ENCODE results near the gene MAGOH. TPM values are rescaled to one million over a fixed set of nuclear protein-coding genes. Genes with fewer than 3 reads are reported as not detected.
"Not testable (repeated sequence)": the region's sequence is repeated elsewhere in the genome, so short reads cannot be mapped to it uniquely, and the experiment has no call there.

The MAGOH gene
- total and polyA plus RNA-seq, 9 of the 15 experiments (the other 6 are each of a cell fraction or from before 2014, with no cell fraction given): 102 to 342 (median 135) TPM

DNA sequence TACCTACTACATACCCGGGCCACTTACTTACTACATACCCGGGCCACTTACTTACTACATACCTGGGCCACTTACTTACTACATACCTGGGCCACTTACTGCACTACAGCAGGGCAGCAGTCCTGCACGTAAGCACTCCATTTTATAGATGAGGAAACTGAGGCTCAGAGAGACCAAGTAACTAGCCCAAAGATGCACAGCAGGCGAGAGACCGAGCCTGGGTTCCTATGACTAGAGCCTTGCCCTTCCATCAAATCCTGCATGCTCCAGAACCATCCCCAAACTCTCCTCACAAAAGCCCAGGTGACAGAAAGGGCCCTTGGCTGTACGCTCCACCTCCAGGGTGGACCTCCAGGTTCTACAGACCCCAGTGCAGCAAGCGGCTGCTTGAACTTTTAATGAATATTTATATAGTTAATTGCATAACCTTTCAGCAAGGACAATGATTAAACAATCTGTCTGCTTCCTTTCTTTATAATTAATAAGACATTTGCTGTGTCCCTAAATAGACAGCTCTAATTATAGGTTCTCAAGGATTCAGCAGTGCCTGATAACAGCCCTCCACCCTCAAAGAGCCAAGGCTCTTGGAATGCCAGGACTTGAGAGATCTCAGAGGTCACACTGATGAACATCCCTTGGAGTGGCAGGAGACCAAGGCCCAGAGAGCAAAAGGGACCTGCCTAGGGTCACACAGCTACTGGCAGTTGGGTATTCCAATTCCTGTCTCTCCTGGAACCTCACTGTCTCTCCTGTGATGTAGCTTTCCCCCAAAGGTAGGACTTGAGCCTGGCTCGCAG, 46.1 kb upstream of the MAGOH start (continued):
- TF ChIP-seq, protein P1, sequence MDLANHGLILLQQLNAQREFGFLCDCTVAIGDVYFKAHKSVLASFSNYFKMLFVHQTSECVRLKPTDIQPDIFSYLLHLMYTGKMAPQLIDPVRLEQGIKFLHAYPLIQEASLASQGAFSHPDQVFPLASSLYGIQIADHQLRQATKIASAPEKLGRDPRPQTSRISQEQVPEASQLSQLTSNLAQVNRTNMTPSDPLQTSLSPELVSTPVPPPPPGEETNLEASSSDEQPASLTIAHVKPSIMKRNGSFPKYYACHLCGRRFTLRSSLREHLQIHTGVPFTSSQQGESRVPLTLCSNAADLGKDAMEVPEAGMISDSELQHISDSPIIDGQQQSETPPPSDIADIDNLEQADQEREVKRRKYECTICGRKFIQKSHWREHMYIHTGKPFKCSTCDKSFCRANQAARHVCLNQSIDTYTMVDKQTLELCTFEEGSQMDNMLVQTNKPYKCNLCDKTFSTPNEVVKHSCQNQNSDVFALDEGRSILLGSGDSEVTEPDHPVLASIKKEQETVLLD (IDR thresholded peaks at IDR 0.05): no peak

DNA sequence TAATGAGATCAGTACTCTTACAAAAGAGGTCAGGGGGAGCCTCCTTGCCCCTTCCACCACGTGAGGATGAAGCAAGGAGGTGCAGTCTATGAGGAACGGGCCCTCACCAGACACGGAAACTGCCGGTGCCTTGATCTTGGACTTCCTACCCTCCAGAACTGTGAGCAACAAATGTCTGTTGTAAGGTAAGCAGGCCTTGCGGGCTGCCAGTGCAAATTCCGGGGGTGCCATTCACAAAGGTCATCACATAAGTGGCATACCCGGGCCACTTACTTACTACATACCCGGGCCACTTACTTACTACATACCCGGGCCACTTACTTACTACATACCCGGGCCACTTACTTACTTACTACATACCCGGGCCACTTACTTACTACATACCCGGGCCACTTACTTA, 44.8 kb upstream of the MAGOH start:
- BruUV-seq (replicated peaks); POLR2A ChIA-PET; H3K4me1 ChIP-seq (replicated peaks in 1 of 2; ENCODE audit: control insufficient read depth in 2 of 2, insufficient read depth in 2 of 2, low read length in 2 of 2); H3K9me1 ChIP-seq (ENCODE audit: control insufficient read depth, insufficient read depth, low read length); H3K4me3 ChIP-seq; H3K79me2 ChIP-seq (ENCODE audit: control insufficient read depth, insufficient read depth, low read length); H3K27ac ChIP-seq (ENCODE audit: extremely low read depth, low read depth, low read length); H3K9ac ChIP-seq (ENCODE audit: insufficient read depth in 1 of 2, low read depth in 2 of 2, low read length in 2 of 2); H2AFZ ChIP-seq (ENCODE audit: low read depth, low read length); H4K20me1 ChIP-seq (replicated peaks; ENCODE audit: control insufficient read depth, insufficient read depth, low read length); H3K27me3 ChIP-seq (ENCODE audit: control insufficient read depth in 2 of 2, insufficient read depth in 2 of 2, low read length in 2 of 2); FAIRE-seq; DNase-seq (ENCODE audit: extremely low read depth in 1 of 4, low spot score in 3 of 4); in situ Hi-C loops (cut with MboI); H3K4me2 ChIP-seq (ENCODE audit: insufficient read depth, low read length); H3K9me3 ChIP-seq (replicated peaks; ENCODE audit: control insufficient read depth, insufficient read depth, low read depth, low read length); intact Hi-C loops (cut with micrococcal nuclease); ATAC-seq: not testable (repeated sequence)
- peaks cover 85% of the 10 kb centered on the region for H3K36me3 ChIP-seq (ENCODE audit: control insufficient read depth, insufficient read depth, low read length)
- CTCF ChIA-PET (ENCODE audit: low intra/inter-chr PET ratio): interaction anchor here (1.7 kb wide), 1 partner anchor 110 kb away, joined by 5 read pairs; no protein-coding TSS in a partner anchor
- WGBS (ENCODE audit: insufficient coverage, low coverage, missing lambda C conversion rate): 91% methylated on average over 12 of the region's 12 CpGs

All from K562 (cell line).